Measurements from ENCODE around the gene MOV10L1. TPM values are rescaled to one million over a fixed set of nuclear protein-coding genes. Genes with fewer than 3 reads are reported as not detected.

The MOV10L1 gene
- total RNA-seq, 2 experiments from 2014 or later: 0.22 to 1.1 TPM

DNA sequence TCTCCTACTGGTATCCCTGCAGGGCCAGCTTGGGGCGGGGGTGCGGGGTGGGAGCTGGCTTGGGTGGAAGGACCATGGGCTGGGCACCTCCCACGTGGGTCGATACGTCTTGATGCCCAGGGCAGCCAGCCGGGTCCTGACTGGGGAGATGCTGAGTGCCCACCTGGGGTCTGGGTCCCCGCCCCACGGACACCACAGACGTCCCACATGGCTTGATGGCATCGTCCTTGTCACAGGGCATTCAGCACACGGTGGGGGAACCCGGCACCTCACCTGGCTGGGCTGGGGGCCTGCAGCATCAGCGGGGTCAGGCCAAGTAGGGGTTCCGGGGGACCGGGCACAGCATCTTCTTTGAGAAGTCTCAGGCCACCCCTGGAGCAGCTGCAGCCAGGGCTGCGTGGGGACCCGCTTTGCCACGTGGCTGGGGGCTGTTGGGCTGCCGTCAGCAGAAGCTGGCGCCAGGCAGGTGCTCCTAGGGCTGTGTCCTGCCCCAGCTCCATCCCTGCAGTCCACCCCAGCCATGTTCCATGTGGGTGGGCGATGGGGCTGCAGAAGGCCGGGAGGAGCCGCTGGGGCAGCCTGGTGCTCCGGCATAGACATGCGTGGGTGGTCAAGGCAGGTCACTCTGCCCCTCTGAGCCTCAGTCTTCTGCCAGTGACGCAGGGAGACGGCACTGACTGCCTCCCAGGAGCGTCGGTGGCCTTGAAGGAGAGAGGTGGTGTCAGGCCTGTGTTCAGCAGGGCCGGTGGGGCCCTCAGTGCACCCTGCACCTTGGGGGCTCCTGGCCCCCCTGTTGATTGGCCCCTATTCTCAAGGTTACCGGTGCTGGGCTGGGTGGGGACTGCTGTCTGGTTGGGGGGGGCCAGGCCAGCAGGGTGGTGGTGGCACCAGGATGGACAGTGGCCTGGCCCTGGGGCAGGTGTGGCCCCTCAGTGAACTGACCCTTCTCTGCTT is 119.4 kb downstream of the MOV10L1 start:
- H3K4me1 ChIP-seq (ENCODE audit: insufficient read depth, low read length, poor library complexity, severe bottlenecking): peaks cover 14% of the 10 kb centered on the region
- CTCF ChIA-PET (ENCODE audit: unreplicated experiment): no interaction called here
- BruUV-seq (replicated peaks): no TSS peak
- 0 out of 2 replicates have a peak, but pooled peaks cover 6% of the 10 kb centered on the region for H3K79me2 ChIP-seq (ENCODE audit: insufficient read depth, low read depth, low read length)
- no peak for DNase-seq (ENCODE audit: low spot score)
- H3K27ac ChIP-seq (ENCODE audit: low read depth, low read length, poor library complexity, severe bottlenecking): no peak overlapping the region
- H3K9me2 ChIP-seq (ENCODE audit: insufficient read depth, low read length): no peaks in the 10 kb centered on the region
- POLR2A ChIA-PET: no interaction called here
- H3K4me2 ChIP-seq (ENCODE audit: low read length): no peak overlapping the region
- no peak overlapping the region for H3K4me3 ChIP-seq (ENCODE audit: low read depth, low read length, poor library complexity, severe bottlenecking)
- H3K9me3 ChIP-seq (ENCODE audit: low read length): no peaks in the 10 kb centered on the region
- TF ChIP-seq, protein P1, sequence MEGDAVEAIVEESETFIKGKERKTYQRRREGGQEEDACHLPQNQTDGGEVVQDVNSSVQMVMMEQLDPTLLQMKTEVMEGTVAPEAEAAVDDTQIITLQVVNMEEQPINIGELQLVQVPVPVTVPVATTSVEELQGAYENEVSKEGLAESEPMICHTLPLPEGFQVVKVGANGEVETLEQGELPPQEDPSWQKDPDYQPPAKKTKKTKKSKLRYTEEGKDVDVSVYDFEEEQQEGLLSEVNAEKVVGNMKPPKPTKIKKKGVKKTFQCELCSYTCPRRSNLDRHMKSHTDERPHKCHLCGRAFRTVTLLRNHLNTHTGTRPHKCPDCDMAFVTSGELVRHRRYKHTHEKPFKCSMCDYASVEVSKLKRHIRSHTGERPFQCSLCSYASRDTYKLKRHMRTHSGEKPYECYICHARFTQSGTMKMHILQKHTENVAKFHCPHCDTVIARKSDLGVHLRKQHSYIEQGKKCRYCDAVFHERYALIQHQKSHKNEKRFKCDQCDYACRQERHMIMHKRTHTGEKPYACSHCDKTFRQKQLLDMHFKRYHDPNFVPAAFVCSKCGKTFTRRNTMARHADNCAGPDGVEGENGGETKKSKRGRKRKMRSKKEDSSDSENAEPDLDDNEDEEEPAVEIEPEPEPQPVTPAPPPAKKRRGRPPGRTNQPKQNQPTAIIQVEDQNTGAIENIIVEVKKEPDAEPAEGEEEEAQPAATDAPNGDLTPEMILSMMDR (conservative IDR thresholded peaks at IDR 0.05; ENCODE audit: low read length): no peak
- H3K36me3 ChIP-seq (ENCODE audit: insufficient read depth, low read length): peaks cover 83% of the 10 kb centered on the region
- intact Hi-C loops (cut with micrococcal nuclease; ENCODE audit: unreplicated experiment): loop anchor here (1.0 kb wide), 1 partner anchor 60 kb away; no protein-coding TSS in a partner anchor
- H2AFZ ChIP-seq (ENCODE audit: low read length): no peak overlapping the region
- no peaks in the 10 kb centered on the region for H4K20me1 ChIP-seq (ENCODE audit: insufficient read depth, low read length)

DNA sequence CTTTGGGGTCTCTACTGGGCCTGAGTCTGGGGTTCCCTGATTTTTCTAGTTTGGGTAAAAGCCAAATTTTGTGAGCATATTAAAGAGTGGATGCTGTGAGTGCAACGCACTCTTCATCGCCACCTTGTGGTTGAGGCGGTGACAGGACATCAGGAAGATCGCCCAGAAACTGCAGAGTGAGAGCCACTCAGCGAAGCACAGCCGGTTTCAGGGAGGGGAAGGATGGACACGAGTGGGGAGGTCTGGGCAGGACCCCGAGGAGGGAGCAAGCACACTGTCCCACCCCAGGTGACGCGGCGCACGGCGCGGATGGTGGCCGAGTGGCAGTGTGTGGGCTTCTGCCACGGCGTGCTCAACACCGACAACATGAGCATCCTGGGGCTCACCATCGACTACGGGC is 120.1 kb downstream of the MOV10L1 start:
- H3K9me3 ChIP-seq (ENCODE audit: low read length): no peaks in the 10 kb centered on the region
- H3K79me2 ChIP-seq (ENCODE audit: insufficient read depth, low read depth, low read length): 0 out of 2 replicates have a peak, but pooled peaks cover under 1% of the 10 kb centered on the region
- H3K4me1 ChIP-seq (ENCODE audit: insufficient read depth, low read length, poor library complexity, severe bottlenecking): peaks cover 14% of the 10 kb centered on the region
- TF ChIP-seq, protein P1 (conservative IDR thresholded peaks at IDR 0.05; ENCODE audit: low read length): peak; percentile 91
- no peak for TF ChIP-seq EZH2phosphoT487 (IDR thresholded peaks at IDR 0.05; ENCODE audit: borderline replicate concordance, low read depth, low read length)
- POLR2A ChIA-PET: no interaction called here
- H3K9me2 ChIP-seq (ENCODE audit: insufficient read depth, low read length): no peaks in the 10 kb centered on the region
- H3K4me2 ChIP-seq (ENCODE audit: low read length): no peak overlapping the region
- no peak overlapping the region for H2AFZ ChIP-seq (ENCODE audit: low read length)
- intact Hi-C loops (cut with micrococcal nuclease; ENCODE audit: unreplicated experiment): loop anchor here (1.0 kb wide), 1 partner anchor 61 kb away; no protein-coding TSS in a partner anchor
- H4K20me1 ChIP-seq (ENCODE audit: insufficient read depth, low read length): no peaks in the 10 kb centered on the region
- no peak overlapping the region for H3K4me3 ChIP-seq (ENCODE audit: low read depth, low read length, poor library complexity, severe bottlenecking)
- BruUV-seq (replicated peaks): no TSS peak
- CTCF ChIA-PET (ENCODE audit: unreplicated experiment): no interaction called here
- H3K36me3 ChIP-seq (ENCODE audit: insufficient read depth, low read length): peaks cover 84% of the 10 kb centered on the region
- H3K27ac ChIP-seq (ENCODE audit: low read depth, low read length, poor library complexity, severe bottlenecking): no peak overlapping the region
- DNase-seq (ENCODE audit: low spot score): peak; percentile 78
